Activated CD8-positive, alpha-beta memory T cell treated with anti-CD3 and anti-CD28 coated beads, Interleukin-2, amount 50 U/mL, for 24 hours (primary cell): ENCODE data around the gene IBA57.
"Not testable (repeated sequence)": the region's sequence is repeated elsewhere in the genome, so short reads cannot be mapped to it uniquely, and the experiment has no call there.

Source experiments
- DNase-seq: peaks from one replicate; pipeline ENCODE4 v3.0.0-alpha.2; 2020; ENCODE audit errors: extremely low read depth

Gene IBA57

DNA sequence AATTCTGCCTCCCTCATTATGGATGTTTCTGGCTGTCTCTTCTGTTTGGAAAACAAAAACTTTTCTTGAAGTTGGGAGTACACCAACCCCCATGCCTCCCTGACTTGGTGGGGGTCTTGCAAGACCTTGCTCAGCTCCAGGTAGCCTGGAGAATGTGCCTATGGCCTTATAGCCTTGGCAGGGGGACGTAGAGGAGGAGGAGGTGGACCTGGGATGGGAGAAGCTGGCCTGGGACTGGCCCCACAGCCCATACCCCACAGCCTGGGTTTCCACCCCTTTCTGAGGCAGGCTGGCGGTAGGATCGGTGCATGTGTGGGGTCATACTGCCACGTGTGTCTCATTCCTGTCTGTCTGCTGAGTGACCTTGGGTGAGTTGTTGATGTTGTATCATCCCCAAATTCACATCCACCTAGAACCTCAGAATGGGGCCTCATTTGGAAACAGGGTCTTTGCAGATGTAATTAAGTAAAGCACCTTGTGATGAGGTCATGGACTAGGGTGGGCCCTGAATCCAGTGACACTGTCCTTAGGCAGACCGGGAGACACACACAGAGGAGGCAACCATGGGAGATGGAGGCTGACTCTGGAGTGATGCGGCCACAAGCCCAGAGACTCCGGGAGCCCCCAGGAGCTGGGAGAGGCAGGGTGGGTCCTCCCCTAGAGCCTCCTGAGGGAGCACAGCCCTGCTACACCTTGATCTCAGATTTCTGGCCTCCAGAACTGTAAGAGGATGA lies 60.7 kb downstream of the IBA57 start:
- DNase-seq: no peak

DNA sequence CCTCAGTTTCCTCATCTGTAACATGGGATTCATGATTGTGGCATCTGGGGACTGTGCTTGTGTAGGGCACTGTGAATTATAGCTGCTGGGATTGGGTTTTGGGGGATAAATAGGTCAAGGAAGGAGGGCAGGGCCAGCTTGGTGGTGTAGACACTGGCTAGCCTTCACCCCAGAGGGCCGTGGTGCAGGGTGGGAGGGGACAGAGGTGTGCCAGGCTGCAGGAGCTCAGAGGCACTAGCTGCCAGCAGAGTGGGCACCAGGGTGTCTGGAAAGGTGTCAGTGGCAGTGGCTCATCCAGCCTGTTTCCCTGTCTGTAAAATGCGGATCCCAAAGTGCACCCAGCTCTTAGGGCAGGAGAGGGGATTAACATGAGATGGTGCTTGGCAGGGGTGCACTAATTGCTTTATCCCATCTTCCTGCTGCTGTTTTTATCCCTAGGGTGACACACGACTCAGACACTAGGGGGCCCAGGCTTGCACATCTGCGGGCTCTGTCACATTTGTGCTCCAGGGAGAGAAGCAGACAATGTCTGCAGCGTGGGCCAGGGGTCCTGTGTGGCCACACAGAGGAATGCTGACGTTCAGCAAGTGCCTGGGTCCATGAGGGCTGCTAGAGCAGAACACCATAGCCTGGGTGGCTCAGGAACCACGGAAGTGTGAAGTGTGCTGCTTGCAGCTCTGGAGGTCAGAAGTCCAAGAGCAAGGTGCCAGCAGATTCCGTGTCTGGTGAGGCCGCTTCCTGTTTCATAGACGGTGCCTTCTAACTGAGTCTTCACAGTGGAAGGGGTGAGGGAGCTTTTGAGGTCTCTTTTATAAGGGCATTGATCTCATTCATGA lies 61.6 kb downstream of the IBA57 start:
- no peak for DNase-seq

DNA sequence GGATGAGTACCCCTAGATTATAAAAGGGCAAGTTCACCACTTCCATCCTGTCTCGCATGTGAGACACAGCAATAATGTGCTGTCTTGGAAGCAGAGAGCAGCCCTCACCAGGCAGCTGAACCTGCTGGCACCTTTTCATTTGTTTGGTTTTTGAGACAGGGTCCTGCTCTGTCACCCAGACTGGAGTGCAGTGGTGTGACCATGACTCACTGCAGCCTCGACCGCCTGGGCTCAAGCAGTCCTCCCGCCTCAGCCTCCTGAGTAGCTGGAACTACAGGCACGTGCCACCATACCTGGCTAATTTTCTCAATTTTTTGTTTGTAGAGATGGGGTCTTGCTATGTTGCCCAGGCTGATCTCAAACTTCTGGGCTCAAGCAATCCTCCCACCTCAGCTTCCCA lies 62.5 kb downstream of the IBA57 start:
- DNase-seq: not testable (repeated sequence)

GRCh38 chr1:228228601-228229074 lies 63.0 kb downstream of the IBA57 start:
- DNase-seq: no peak

DNA sequence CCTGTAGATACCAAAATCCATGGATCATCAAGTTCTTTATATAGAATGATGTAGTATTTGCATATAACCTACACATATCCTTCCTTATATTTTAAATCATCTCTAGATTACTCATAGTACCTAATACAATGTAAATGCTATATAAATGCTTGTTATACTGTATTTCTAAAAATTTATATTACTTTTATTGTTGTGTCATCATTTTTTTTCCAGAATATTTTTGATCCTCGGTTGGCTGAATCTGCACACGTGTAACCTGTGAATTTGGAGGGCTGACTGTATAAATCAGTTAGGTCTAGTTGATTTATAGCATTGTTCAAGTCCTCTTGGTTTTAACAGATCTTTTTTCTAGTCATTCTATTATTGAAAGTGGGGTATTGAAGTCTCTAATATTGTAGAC lies 65.6 kb downstream of the IBA57 start:
- DNase-seq: no peak
